HepG2 (cell line): ENCODE measurements around the gene BRCA1.

Experiments
- ARID3A ChIP-seq: IDR thresholded peaks from 2 replicates; pipeline ENCODE4 v1.6.1; 2012; ENCODE audit warnings: low read depth, low read length, improper control_type of control experiment
- ATAD3A ChIP-seq: sonication (generic); formaldehyde crosslinking; IDR thresholded peaks from 2 replicates; pipeline ENCODE4 v1.4.0; 2020; ENCODE audit warnings: missing genetic modification reagents
- ATF2 ChIP-seq: sonication (generic); formaldehyde crosslinking; IDR thresholded peaks from 2 replicates; pipeline ENCODE4 v1.4.0; 2020; ENCODE audit warnings: missing genetic modification reagents
- CTCF ChIP-seq: sonication (generic); formaldehyde crosslinking; IDR thresholded peaks from 2 replicates; pipeline ENCODE4 v1.5.0; 2020; ENCODE audit warnings: mild to moderate bottlenecking, missing genetic modification reagents, moderate library complexity
- EZH2 ChIP-seq: conservative IDR thresholded peaks from 2 replicates; pipeline ENCODE4 v1.6.1; 2012; ENCODE audit warnings: mild to moderate bottlenecking, low read depth, low read length, moderate library complexity
- GABPA ChIP-seq, 2 experiments: IDR thresholded peaks; 2 replicates each; pipeline ENCODE4 v1.6.1; 2011 to 2016; ENCODE audit warnings: low read depth in 2 of 2, low read length in 1 of 2, missing biosample characterization in 1 of 2, missing genetic modification characterization in 1 of 2
- HOXD1 ChIP-seq: sonication (generic); formaldehyde crosslinking; IDR thresholded peaks from 2 replicates; pipeline ENCODE4 v1.5.0; 2020; ENCODE audit warnings: missing genetic modification reagents
- MXD1 ChIP-seq: sonication (generic); formaldehyde crosslinking; IDR thresholded peaks from 2 replicates; pipeline ENCODE4 v1.4.0; 2020; ENCODE audit warnings: mild to moderate bottlenecking, missing genetic modification reagents
- ZBTB7A ChIP-seq: sonication (generic); formaldehyde crosslinking; IDR thresholded peaks from 2 replicates; pipeline ENCODE4 v1.8.0; 2022; ENCODE audit warnings: mild to moderate bottlenecking, missing genetic modification reagents
- ZFAT ChIP-seq: sonication (generic); formaldehyde crosslinking; conservative IDR thresholded peaks from 2 replicates; pipeline ENCODE4 v1.8.1; 2023; ENCODE audit warnings: missing genetic modification reagents, inconsistent platforms
- ZNF251 ChIP-seq: sonication (generic); formaldehyde crosslinking; IDR thresholded peaks from 2 replicates; pipeline ENCODE4 v1.9.0; 2021; ENCODE audit warnings: mild to moderate bottlenecking, missing genetic modification reagents
- ZNF605 ChIP-seq: sonication (generic); formaldehyde crosslinking; IDR thresholded peaks from 2 replicates; pipeline ENCODE4 v1.8.0; 2022; ENCODE audit warnings: mild to moderate bottlenecking, missing genetic modification reagents

- TF ChIP-seq ATF2: no peak
- no peak for TF ChIP-seq ARID3A
- no peak for TF ChIP-seq EZH2
- no peak for TF ChIP-seq ZBTB7A (CRISPR knock-in tag)
- no peak for TF ChIP-seq ZNF605
- no peak for TF ChIP-seq MXD1
- no peak for TF ChIP-seq ZFAT
- TF ChIP-seq HOXD1 (CRISPR knock-in tag): no peak
- TF ChIP-seq GABPA (IDR thresholded peaks at IDR 0.05; ENCODE audit: low read depth, low read length): no peak
- no peak for TF ChIP-seq GABPA (CRISPR knock-in tag; IDR thresholded peaks at IDR 0.05; ENCODE audit: low read depth)
- no peak for TF ChIP-seq ZNF251 (CRISPR knock-in tag)
- TF ChIP-seq ATAD3A (CRISPR knock-in tag): no peak
- no peak for TF ChIP-seq CTCF (CRISPR knock-in tag)
Measured at GRCh38 chr17:43118679-43119615, 6.2 kb downstream of the BRCA1 start.
